Measurements from ENCODE around the gene INPP5D.
"Not testable (repeated sequence)": the region's sequence is repeated elsewhere in the genome, so short reads cannot be mapped to it uniquely, and the experiment has no call there.

- not testable (repeated sequence) for TF ChIP-seq EZH2 (IDR thresholded peaks at IDR 0.05; ENCODE audit: low read length, missing control alignments); CTCF (conservative IDR thresholded peaks at IDR 0.05 in 1 of 2, IDR thresholded peaks at IDR 0.05 in 1 of 2; ENCODE audit: low read depth in 1 of 2, low read length in 2 of 2)
These were observed 63.4 kb downstream of the INPP5D start for GRCh38 chr2:233123576-233123975.

Data from fibroblast of lung (primary cell).